GM23338 (cell line): ENCODE measurements around the gene EFCAB6. TPM values are rescaled to one million over a fixed set of nuclear protein-coding genes. Genes with fewer than 3 reads are reported as not detected.

Experiments used
- ATAC-seq: fragments of 200-7000 bp; cut with Tn5 transposase; 3 replicates; pipeline ENCODE4 v1.9.1; 2020
- DNase-seq: peaks from one replicate; pipeline ENCODE4 v3.0.0-alpha.2; 2015; ENCODE audit warnings: low spot score
- H2AFZ ChIP-seq: fragments of 200-600 bp; sonication (generic); 2 replicates; pipeline ENCODE4 v1.8.0; 2016; ENCODE audit warnings: antibody characterized with exemption, mild to moderate bottlenecking, moderate library complexity
- H3F3A ChIP-seq: fragments of 200-600 bp; sonication (generic); replicated peaks from 2 replicates; pipeline ENCODE4 v1.8.0; 2017; ENCODE audit warnings: antibody characterized with exemption, mixed run types, low read depth
- H3K27ac ChIP-seq: fragments of 200-600 bp; sonication (generic); 2 replicates; pipeline ENCODE4 v1.6.1; 2016; ENCODE audit warnings: low read depth
- H3K27me3 ChIP-seq: fragments of 200-600 bp; sonication (generic); 2 replicates; pipeline ENCODE4 v1.8.0; 2016; ENCODE audit warnings: mild to moderate bottlenecking, mixed run types, moderate library complexity; ENCODE audit not compliant: insufficient read depth
- H3K36me3 ChIP-seq: fragments of 200-600 bp; sonication (generic); 2 replicates; pipeline ENCODE4 v1.8.0; 2016; ENCODE audit warnings: mild to moderate bottlenecking; ENCODE audit not compliant: insufficient read depth
- H3K4me1 ChIP-seq: fragments of 200-600 bp; sonication (generic); 2 replicates; pipeline ENCODE4 v1.8.0; 2016; ENCODE audit warnings: mild to moderate bottlenecking, moderate library complexity; ENCODE audit not compliant: insufficient read depth
- H3K4me2 ChIP-seq: fragments of 200-600 bp; sonication (generic); 2 replicates; pipeline ENCODE4 v1.7.1; 2017; ENCODE audit warnings: mixed run types
- H3K4me3 ChIP-seq: fragments of 200-600 bp; sonication (generic); 2 replicates; pipeline ENCODE4 v1.6.1; 2016; ENCODE audit warnings: mixed run types
- H3K79me2 ChIP-seq: fragments of 200-600 bp; sonication (generic); replicated peaks from 2 replicates; pipeline ENCODE4 v1.8.0; 2017; ENCODE audit warnings: mild to moderate bottlenecking; ENCODE audit not compliant: insufficient read depth
- H3K9me2 ChIP-seq: fragments of 200-600 bp; sonication (generic); 2 replicates; pipeline ENCODE4 v1.8.0; 2017; ENCODE audit not compliant: insufficient read depth
- H4K20me1 ChIP-seq: fragments of 200-600 bp; sonication (generic); replicated peaks from 2 replicates; pipeline ENCODE4 v1.8.0; 2017; ENCODE audit warnings: mild to moderate bottlenecking; ENCODE audit not compliant: insufficient read depth
- H3K27ac Mint-ChIP-seq: 2 replicates; pipeline ENCODE4 v1.8.0; 2020; ENCODE audit warnings: inconsistent platforms, mild to moderate bottlenecking, moderate library complexity, mixed read lengths
- H3K27me3 Mint-ChIP-seq: 3 replicates; pipeline ENCODE4 v1.8.0; 2022; ENCODE audit warnings: low read depth, mild to moderate bottlenecking, moderate library complexity, mixed read lengths, inconsistent platforms; ENCODE audit not compliant: insufficient read depth, poor library complexity
- H3K36me3 Mint-ChIP-seq: 3 replicates; pipeline ENCODE4 v1.8.0; 2021; ENCODE audit warnings: low read depth, mild to moderate bottlenecking, inconsistent platforms, moderate library complexity, mixed read lengths
- H3K4me1 Mint-ChIP-seq: 3 replicates; pipeline ENCODE4 v1.8.0; 2020; ENCODE audit warnings: mild to moderate bottlenecking, inconsistent platforms, mixed read lengths
- H3K4me3 Mint-ChIP-seq: 3 replicates; pipeline ENCODE4 v1.8.0; 2021; ENCODE audit warnings: moderate library complexity, mild to moderate bottlenecking, inconsistent platforms, mixed read lengths
- H3K9me3 Mint-ChIP-seq: 3 replicates; pipeline ENCODE4 v1.8.0; 2020; ENCODE audit warnings: moderate library complexity, mild to moderate bottlenecking, inconsistent platforms, mixed read lengths
- CTCF ChIP-seq, 2 experiments: fragments of 200-600 bp in 1 of 2; sonication (generic) in 1 of 2; conservative IDR thresholded peaks; 2 replicates each; pipeline versions ENCODE4 v1.5.1 to v1.6.1; 2016 to 2017; ENCODE audit warnings: antibody characterized with exemption in 2 of 2, low read depth in 2 of 2, mild to moderate bottlenecking in 2 of 2, moderate library complexity in 1 of 2
- EZH2 ChIP-seq: fragments of 200-600 bp; sonication (generic); IDR thresholded peaks from one replicate; pipeline ENCODE4 v1.8.0; 2017; ENCODE audit warnings: antibody characterized with exemption, mild to moderate bottlenecking, low read depth; ENCODE audit not compliant: unreplicated experiment
- JUNB ChIP-seq: IDR thresholded peaks from one replicate; pipeline ENCODE4 v1.6.1; 2016; ENCODE audit warnings: antibody characterized with exemption; ENCODE audit not compliant: unreplicated experiment
- POLR2AphosphoS5 ChIP-seq: IDR thresholded peaks from 2 replicates; pipeline ENCODE4 v1.6.1; 2016; ENCODE audit warnings: antibody characterized with exemption, low read depth
- STAT1 ChIP-seq: IDR thresholded peaks from one replicate; pipeline ENCODE4 v1.6.1; 2016; ENCODE audit warnings: antibody characterized with exemption; ENCODE audit not compliant: unreplicated experiment
- ZNF462 ChIP-seq: fragments of 250-450 bp; sonication (Bioruptor Pico); IDR thresholded peaks from 2 replicates; pipeline ENCODE4 v1.5.0; 2020; ENCODE audit warnings: mild to moderate bottlenecking, moderate library complexity
- polyA plus RNA-seq: library from polyadenylated mRNA; unstranded; fragments of >200 nt; fragmentation: Nextera tagmentation; extraction: Ambion mirVana; gene quantifications from 2 replicates; pipeline ENCODE4 v1.2.1, GENCODE V29; 2016
- total RNA-seq: library from RNA; depleted of rRNA; stranded (reverse); fragments of >200 nt; shearing (Covaris generic); gene quantifications from 2 replicates; pipeline ENCODE4 v1.2.3, GENCODE V29; 2014

Gene EFCAB6
- total and polyA plus RNA-seq, 2 experiments from 2014 or later: 1.1 to 1.8 TPM

- TF ChIP-seq ZNF462 (CRISPR knock-in tag) (no peak), POLR2AphosphoS5 (no peak), STAT1 (no peak), EZH2 (no peak), JUNB (no peak)
These were observed 271.6 kb downstream of the EFCAB6 start (continued) for GRCh38 chr22:43540529-43540923.

GRCh38 chr22:43539572-43540528, 272.3 kb downstream of the EFCAB6 start:
- Histone ChIP-seq H3K9me2 (peaks cover 5% of the 10 kb centered on the region; the same call in 1 of the 2 replicates), H3K79me2 (no peaks in the 10 kb centered on the region), H3F3A (no peaks in the 10 kb centered on the region), H3K36me3 (no peaks in the 10 kb centered on the region), H4K20me1 (no peaks in the 10 kb centered on the region), H3K4me2 (no peak overlapping the region), H3K4me1 (no peaks in the 10 kb centered on the region), H2AFZ (no peak overlapping the region), H3K27me3 (no peaks in the 10 kb centered on the region), H3K4me3 (no peak overlapping the region), H3K27ac (no peak overlapping the region)
- peaks cover 21% of the 10 kb centered on the region; the same call in 2 of the 3 replicates for H3K9me3 Mint-ChIP-seq
- H3K36me3 Mint-ChIP-seq: peaks cover 15% of the 10 kb centered on the region
- H3K4me1 Mint-ChIP-seq: no peaks in the 10 kb centered on the region; the same call in 1 of the 3 replicates
- H3K4me3 Mint-ChIP-seq: no peak overlapping the region
- H3K27ac Mint-ChIP-seq: no peak overlapping the region
- peaks cover 2% of the 10 kb centered on the region for H3K27me3 Mint-ChIP-seq
- DNase-seq (no peak), ATAC-seq (no peak)
- TF ChIP-seq ZNF462 (CRISPR knock-in tag) (no peak), CTCF (conservative IDR thresholded peaks at IDR 0.05; ENCODE audit: low read depth in 2 of 2) (no peak)
